ENCODE measurements around the gene MIPOL1. TPM values are rescaled to one million over a fixed set of nuclear protein-coding genes. Genes with fewer than 3 reads are reported as not detected.
A peak's percentile ranks its signal among the peaks of the same experiment; 100 is the strongest.
"Not testable (repeated sequence)": the region's sequence is repeated elsewhere in the genome, so short reads cannot be mapped to it uniquely, and the experiment has no call there.

MIPOL1 gene
- total RNA-seq, 1 donor from 2014 or later, result 23.7 TPM

DNA sequence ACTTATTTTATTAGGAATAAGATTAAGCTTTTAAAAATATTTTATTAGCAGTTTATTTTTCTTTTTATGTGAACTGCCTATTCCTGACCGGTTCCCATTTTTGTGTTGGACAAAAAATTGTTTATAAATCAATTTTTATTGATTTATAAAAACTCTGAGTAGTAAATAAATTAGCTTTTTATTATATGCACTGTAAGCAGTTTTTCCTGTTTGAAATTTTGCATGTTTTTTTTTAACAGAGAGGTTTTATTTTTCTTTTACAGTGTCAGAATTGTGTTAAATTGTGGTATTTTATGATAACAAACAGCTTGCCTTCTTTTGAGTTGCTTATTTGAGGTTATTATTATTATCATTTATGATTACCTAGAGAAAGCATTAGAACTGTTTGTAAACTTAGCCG, 329.3 kb downstream of the MIPOL1 start:
- no peak for DNase-seq (ENCODE audit: low read depth, low spot score)

DNA sequence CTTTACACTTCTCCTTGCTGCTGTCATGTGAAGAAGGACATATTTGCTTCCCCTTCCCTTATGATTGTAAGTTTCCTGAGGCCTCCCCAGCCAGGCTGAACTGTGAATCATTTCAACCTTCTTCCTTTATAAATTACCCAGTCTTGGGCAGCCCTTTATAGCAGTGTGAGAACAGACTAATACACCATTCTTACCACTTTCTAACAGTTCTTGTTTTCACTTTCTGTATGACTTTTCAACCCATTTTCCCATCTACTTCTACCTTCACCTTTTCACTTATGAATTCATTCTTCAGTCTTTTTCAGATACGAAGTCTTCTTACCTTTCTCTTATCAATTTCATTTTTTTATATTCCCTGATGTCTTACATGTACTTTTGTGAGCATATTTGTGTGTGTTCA, 342.3 kb downstream of the MIPOL1 start:
- DNase-seq (ENCODE audit: low read depth, low spot score), result no peak

GRCh38 chr14:37544407-37544806, 346.7 kb downstream of the MIPOL1 start:
- DNase-seq (ENCODE audit: low read depth, low spot score), result no peak

- DNase-seq (ENCODE audit: low read depth, low spot score), result no peak
Measured at GRCh38 chr14:37545174-37545573, 347.4 kb downstream of the MIPOL1 start.

- DNase-seq (ENCODE audit: low read depth, low spot score), result no peak
Measured at GRCh38 chr14:37546621-37547447, 349.1 kb downstream of the MIPOL1 start.

- no peak for DNase-seq (ENCODE audit: low read depth, low spot score)
Measured at GRCh38 chr14:37550511-37550910, 352.8 kb downstream of the MIPOL1 start.

GRCh38 chr14:37551119-37551518, 353.4 kb downstream of the MIPOL1 start:
- no peak for DNase-seq (ENCODE audit: low read depth, low spot score)

GRCh38 chr14:37553935-37554550, 356.3 kb downstream of the MIPOL1 start:
- DNase-seq (ENCODE audit: low read depth, low spot score), result no peak

DNA sequence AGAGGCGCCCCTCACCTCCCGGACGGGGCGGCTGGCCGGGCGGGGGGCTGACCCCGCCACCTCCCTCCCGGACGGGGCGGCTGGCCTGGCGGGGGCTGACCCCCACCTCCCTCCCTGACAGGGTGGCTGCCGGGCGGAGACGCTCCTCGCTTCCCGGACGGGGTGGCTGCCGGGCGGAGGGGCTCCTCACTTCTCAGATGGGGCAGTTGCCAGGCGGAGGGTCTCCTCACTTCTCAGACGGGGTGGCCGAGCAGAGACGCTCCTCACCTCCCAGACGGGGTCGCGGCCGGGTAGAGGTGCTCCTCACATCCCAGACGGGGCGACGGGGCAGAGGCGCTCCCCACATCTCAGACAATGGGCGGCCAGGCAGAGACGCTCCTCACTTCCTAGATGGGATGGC, 357.9 kb downstream of the MIPOL1 start:
- not testable (repeated sequence) for DNase-seq (ENCODE audit: low read depth, low spot score)

DNA sequence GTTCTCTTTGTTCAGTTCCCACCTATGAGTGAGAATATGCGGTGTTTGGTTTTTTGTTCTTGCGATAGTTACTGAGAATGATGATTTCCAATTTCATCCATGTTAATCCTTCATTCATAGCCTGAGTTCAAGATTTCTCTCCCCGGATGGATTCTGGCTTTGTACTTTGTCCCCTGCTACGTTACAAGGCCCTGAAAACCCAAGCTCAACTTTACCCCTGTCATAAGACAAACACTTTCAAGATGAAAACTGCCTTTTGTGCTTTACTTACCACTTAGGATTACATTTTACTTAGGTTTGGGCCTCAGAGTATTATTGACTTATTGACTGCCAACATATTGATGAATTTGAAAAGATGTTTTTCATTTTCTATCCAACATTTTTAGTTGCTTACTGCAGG, 361.0 kb downstream of the MIPOL1 start:
- no peak for DNase-seq (ENCODE audit: low read depth, low spot score)

GRCh38 chr14:37559386-37559785, 361.6 kb downstream of the MIPOL1 start:
- DNase-seq (ENCODE audit: low read depth, low spot score), result no peak

GRCh38 chr14:37563189-37563588, 365.5 kb downstream of the MIPOL1 start:
- DNase-seq (ENCODE audit: low read depth, low spot score), result no peak

DNA sequence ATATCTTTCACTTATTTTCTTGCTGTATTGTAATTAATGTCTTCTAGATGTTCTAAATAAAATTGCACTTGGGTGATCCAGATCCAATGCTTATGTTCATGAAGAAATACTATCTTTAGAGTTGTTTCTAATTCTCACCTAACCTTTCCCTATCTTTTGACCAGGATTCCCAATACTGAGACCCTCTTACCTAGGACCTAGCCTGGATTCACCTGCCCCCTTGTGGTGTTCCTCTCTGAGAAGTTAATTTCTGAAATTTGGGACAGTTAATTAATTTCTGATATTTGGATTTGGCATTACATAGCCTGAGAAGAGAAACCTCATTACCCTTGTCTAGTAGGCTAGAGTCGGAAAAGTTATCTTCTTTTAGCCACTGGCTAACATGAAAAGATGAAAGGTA, 367.8 kb downstream of the MIPOL1 start:
- DNase-seq (ENCODE audit: low read depth, low spot score), result no peak

DNA sequence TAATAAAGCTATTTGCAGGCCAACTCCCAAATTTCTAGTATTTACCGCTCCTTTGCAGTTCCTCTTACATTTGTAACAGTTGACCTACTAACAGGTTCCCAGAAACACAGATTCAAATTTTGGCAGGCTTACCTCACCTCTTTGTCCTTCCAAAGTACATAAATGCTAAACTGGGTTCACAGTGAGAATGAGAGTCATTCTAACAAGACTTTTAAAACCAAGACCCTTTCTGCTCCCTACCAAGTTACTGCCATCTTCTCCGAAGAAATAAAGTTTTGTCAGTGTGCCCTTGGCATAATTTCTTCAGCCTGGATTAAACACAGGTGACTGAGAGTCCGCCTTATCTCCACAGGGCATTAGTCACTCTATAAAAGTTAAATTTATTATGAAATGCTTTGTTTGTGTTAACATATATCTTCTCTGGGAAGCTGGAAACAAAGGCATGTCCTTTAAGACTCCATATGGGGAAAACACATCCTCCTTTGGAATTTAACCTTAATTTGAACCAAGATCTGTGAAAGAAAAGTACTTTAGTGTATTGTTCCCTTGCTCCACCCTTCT, 369.2 kb downstream of the MIPOL1 start:
- DNase-seq (ENCODE audit: low read depth, low spot score), result peak; percentile 22

DNA sequence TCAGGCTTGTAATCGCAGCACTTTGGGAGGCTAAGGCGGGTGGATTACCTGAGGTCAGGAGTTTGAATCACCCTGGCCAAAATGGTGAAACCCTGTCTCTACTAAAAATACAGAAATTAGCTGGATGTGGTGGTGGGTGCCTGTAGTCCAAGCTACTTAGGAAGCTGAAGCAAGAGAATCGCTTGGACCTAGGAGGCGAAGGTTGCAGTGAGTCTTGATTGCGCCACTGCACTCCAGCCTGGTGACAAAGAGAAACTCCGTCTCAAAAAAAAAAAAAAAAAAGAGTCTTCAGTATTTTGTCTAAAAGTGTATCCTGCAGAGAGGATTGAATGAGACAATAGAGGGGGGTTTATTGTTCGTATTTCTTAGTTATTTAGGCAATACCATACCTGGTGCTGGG, 372.0 kb downstream of the MIPOL1 start:
- DNase-seq (ENCODE audit: low read depth, low spot score), result no peak

- DNase-seq (ENCODE audit: low read depth, low spot score), result no peak
Measured at GRCh38 chr14:37571391-37571790, 373.7 kb downstream of the MIPOL1 start.

- no peak for DNase-seq (ENCODE audit: low read depth, low spot score)
Measured at GRCh38 chr14:37573356-37573755, 375.6 kb downstream of the MIPOL1 start.

DNA sequence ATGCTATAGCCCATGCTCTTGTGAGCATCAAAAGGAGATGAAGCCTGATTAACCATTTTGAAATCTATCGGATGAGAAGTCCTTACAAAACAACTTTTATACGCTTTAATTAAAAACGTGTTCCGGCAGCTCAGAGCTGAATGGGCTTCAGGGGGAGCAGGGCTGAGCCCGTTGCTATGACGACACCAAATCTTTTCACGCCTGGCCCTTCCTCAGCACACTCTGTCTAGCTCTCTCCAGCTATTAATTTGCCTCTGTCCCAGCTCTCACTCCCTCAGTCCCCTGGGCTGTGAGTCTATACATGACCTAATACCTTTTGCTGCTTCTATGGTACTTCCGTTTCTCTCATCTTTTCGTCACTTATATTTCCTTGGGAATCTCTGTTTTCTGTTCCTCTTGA, 381.5 kb downstream of the MIPOL1 start:
- no peak for DNase-seq (ENCODE audit: low read depth, low spot score)

DNA sequence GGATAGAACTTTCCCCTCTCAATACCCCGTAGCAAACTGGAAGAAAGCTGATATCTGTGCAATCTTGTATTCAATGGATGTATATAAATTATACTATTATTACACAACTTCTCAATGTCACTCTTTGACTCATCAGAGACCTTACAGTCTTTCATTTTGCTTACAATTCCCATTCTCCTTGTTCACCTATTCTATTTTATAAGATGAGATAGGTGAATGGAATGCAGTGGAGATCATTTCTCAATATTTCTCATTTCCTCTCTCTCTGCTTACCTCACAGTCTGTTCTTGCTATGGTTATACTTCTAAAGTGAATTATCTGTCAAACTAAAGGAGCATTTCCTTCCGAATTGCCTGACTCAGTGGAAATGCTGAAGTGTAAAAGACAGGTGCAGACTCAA, 382.4 kb downstream of the MIPOL1 start:
- no peak for DNase-seq (ENCODE audit: low read depth, low spot score)

GRCh38 chr14:37583358-37584210, 385.8 kb downstream of the MIPOL1 start:
- no peak for DNase-seq (ENCODE audit: low read depth, low spot score)

DNA sequence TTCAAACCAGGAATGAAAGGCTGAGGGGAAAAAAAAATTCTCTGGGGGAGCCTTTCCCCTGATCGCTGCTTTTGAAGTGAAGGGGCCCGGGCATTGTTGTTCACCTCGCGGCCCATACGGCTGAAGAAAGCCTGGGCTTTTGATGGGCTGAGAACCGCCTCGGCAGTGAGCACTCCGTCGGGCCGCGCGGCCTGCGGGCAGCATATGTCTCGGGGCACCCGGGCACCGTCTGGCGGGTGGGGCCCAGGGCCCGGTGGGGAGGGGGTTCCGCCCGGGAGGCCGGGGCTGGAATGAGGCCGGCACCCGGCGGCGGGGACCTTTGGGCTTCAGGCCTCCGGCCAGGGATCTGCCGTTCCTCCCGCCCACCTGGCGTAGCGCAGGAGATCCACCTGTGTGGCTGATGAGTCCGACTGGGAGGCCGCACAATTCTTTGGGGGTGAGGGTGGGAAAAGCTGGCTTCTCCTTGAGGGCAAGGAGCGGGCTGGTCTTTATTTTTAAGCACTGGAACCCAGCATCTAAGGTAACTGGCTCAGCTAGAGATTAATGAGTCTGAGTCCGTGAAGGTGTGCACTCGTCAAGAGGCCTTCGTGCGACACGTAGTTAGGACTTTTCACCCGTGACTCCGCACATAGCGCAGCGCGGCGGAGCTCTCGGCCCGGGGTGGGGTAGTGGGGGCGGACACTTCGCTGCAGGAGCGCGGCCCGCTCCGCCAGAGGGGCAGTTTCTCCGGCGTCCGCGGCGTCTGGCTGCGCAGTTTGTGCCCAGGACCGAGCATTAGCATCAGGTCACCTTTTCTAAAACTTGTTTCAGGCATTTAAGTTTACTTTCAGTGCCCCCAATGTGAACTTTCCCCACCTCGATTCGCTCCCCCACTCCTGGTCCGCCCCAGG, 386.7 kb downstream of the MIPOL1 start:
- no peak for DNase-seq (ENCODE audit: low read depth, low spot score)

Measured in pulmonary artery endothelial cell (primary cell).